ENCODE measurements around the gene BMI1.

The BMI1 gene

GRCh38 chr10:22319980-22320558 lies 830 bp upstream of the BMI1 start:
- no peak for DNase-seq

GRCh38 chr10:22321156-22321923 lies 441 bp downstream of the BMI1 start:
- peak; percentile 12 for DNase-seq

- no peak for DNase-seq
These were observed 1.2 kb downstream of the BMI1 start for GRCh38 chr10:22321924-22322640.

- DNase-seq, result no peak
These were observed 1.8 kb downstream of the BMI1 start for GRCh38 chr10:22322641-22323160.

GRCh38 chr10:22323538-22324305 lies 2.8 kb downstream of the BMI1 start:
- no peak for DNase-seq

GRCh38 chr10:22324413-22324812 lies 3.5 kb downstream of the BMI1 start:
- no peak for DNase-seq

- DNase-seq, result no peak
These were observed 4.0 kb downstream of the BMI1 start for GRCh38 chr10:22324893-22325271.

GRCh38 chr10:22325272-22326144 lies 4.6 kb downstream of the BMI1 start:
- peak; percentile 49 for DNase-seq

- no peak for DNase-seq
These were observed 5.3 kb downstream of the BMI1 start for GRCh38 chr10:22326145-22326702.

GRCh38 chr10:22329150-22329549 lies 8.3 kb downstream of the BMI1 start:
- DNase-seq, result no peak

GRCh38 chr10:22332116-22332692 lies 11.3 kb downstream of the BMI1 start:
- DNase-seq, result no peak

- no peak for DNase-seq
These were observed 12.5 kb downstream of the BMI1 start for GRCh38 chr10:22333167-22333974.

- DNase-seq, result no peak
These were observed 13.0 kb downstream of the BMI1 start for GRCh38 chr10:22333975-22334282.

- DNase-seq, result no peak
These were observed 13.7 kb downstream of the BMI1 start for GRCh38 chr10:22334414-22335172.

- no peak for DNase-seq
These were observed 14.5 kb downstream of the BMI1 start for GRCh38 chr10:22335173-22335933.

GRCh38 chr10:22338185-22338900 lies 17.4 kb downstream of the BMI1 start:
- no peak for DNase-seq

- DNase-seq, result no peak
These were observed 18.0 kb downstream of the BMI1 start for GRCh38 chr10:22338931-22339330.

GRCh38 chr10:22339761-22340328 lies 18.9 kb downstream of the BMI1 start:
- DNase-seq, result no peak

All from COR-L47 (cell line).